Measurements from ENCODE around the gene EXD3. TPM values are rescaled to one million over a fixed set of nuclear protein-coding genes. Genes with fewer than 3 reads are reported as not detected.

The EXD3 gene
- total RNA-seq, 1 donor from 2014 or later: 19.5 TPM

- Mint-ChIP-seq H3K9me3 (no peaks in the 10 kb centered on the region), H3K4me1 (ENCODE audit: unreplicated experiment) (no peaks in the 10 kb centered on the region), H3K36me3 (no peaks in the 10 kb centered on the region), H3K27me3 (no peaks in the 10 kb centered on the region), H3K27ac (no peak overlapping the region), H3K4me3 (no peak overlapping the region)
- no peak for TF ChIP-seq CTCF (conservative IDR thresholded peaks at IDR 0.05)
- DNase-seq (ENCODE audit: extremely low spot score, unreplicated experiment): peak; percentile 68
These were observed 103.0 kb downstream of the EXD3 start for GRCh38 chr9:137319739-137320551.

GRCh38 chr9:137319011-137319738, 103.8 kb downstream of the EXD3 start:
- Mint-ChIP-seq H3K4me3 (no peak overlapping the region), H3K9me3 (no peaks in the 10 kb centered on the region), H3K36me3 (no peaks in the 10 kb centered on the region), H3K27ac (no peak overlapping the region), H3K4me1 (ENCODE audit: unreplicated experiment) (no peaks in the 10 kb centered on the region), H3K27me3 (no peaks in the 10 kb centered on the region)
- DNase-seq (ENCODE audit: extremely low spot score, unreplicated experiment): peak; percentile 72
- TF ChIP-seq CTCF (conservative IDR thresholded peaks at IDR 0.05): peak; percentile 66

GRCh38 chr9:137318602-137319001, 104.4 kb downstream of the EXD3 start:
- Mint-ChIP-seq H3K27me3 (no peaks in the 10 kb centered on the region), H3K4me3 (no peak overlapping the region), H3K36me3 (no peaks in the 10 kb centered on the region), H3K27ac (no peak overlapping the region), H3K9me3 (no peaks in the 10 kb centered on the region), H3K4me1 (ENCODE audit: unreplicated experiment) (no peaks in the 10 kb centered on the region)
- no peak for DNase-seq (ENCODE audit: extremely low spot score, unreplicated experiment)
- TF ChIP-seq CTCF (conservative IDR thresholded peaks at IDR 0.05): no peak

- no peak for DNase-seq (ENCODE audit: extremely low spot score, unreplicated experiment)
- H3K36me3 Mint-ChIP-seq: no peaks in the 10 kb centered on the region
- no peak overlapping the region for H3K27ac Mint-ChIP-seq
- no peaks in the 10 kb centered on the region for H3K9me3 Mint-ChIP-seq
- H3K27me3 Mint-ChIP-seq: no peaks in the 10 kb centered on the region
- no peaks in the 10 kb centered on the region for H3K4me1 Mint-ChIP-seq (ENCODE audit: unreplicated experiment)
- TF ChIP-seq CTCF (conservative IDR thresholded peaks at IDR 0.05): no peak
- no peak overlapping the region for H3K4me3 Mint-ChIP-seq
These were observed 105.0 kb downstream of the EXD3 start for GRCh38 chr9:137317718-137318511.

GRCh38 chr9:137317021-137317717, 105.8 kb downstream of the EXD3 start:
- Mint-ChIP-seq H3K27ac (no peak overlapping the region), H3K9me3 (no peaks in the 10 kb centered on the region), H3K27me3 (no peaks in the 10 kb centered on the region), H3K4me3 (no peak overlapping the region), H3K36me3 (no peaks in the 10 kb centered on the region), H3K4me1 (ENCODE audit: unreplicated experiment) (no peaks in the 10 kb centered on the region)
- no peak for TF ChIP-seq CTCF (conservative IDR thresholded peaks at IDR 0.05)
- DNase-seq (ENCODE audit: extremely low spot score, unreplicated experiment): no peak
